Measurements from ENCODE around the gene PARD3B. TPM values are rescaled to one million over a fixed set of nuclear protein-coding genes. Genes with fewer than 3 reads are reported as not detected.
A peak's percentile ranks its signal among the peaks of the same experiment; 100 is the strongest.

The PARD3B gene
- polyA plus RNA-seq, 1 donor: 14.0 TPM

- DNase-seq: no peak
- no peaks in the 10 kb centered on the region for H3K4me1 ChIP-seq (ENCODE audit: control insufficient read depth, insufficient read depth, low read length)
- H3K4me3 ChIP-seq (ENCODE audit: low read length): no peak overlapping the region
- H3K36me3 ChIP-seq (ENCODE audit: control insufficient read depth, insufficient read depth, low read length): no peaks in the 10 kb centered on the region
- H3K9me3 ChIP-seq (ENCODE audit: control insufficient read depth, low read depth, low read length): no peaks in the 10 kb centered on the region
- WGBS (ENCODE audit: insufficient coverage, low lambda C conversion rate): no CpG with 5 or more reads among the region's 2 CpGs
- no peak overlapping the region for H3K27ac ChIP-seq (ENCODE audit: low read length)
- H3K27me3 ChIP-seq (ENCODE audit: control insufficient read depth, insufficient read depth, low read length): no peaks in the 10 kb centered on the region
Observed at GRCh38 chr2:204625135-204625534, 79.9 kb downstream of the PARD3B start.

GRCh38 chr2:204628926-204629712 lies 83.8 kb downstream of the PARD3B start:
- Histone ChIP-seq H3K4me1 (ENCODE audit: control insufficient read depth, insufficient read depth, low read length) (no peaks in the 10 kb centered on the region), H3K9me3 (ENCODE audit: control insufficient read depth, low read depth, low read length) (no peaks in the 10 kb centered on the region), H3K27me3 (ENCODE audit: control insufficient read depth, insufficient read depth, low read length) (no peaks in the 10 kb centered on the region), H3K4me3 (ENCODE audit: low read length) (no peak overlapping the region), H3K36me3 (ENCODE audit: control insufficient read depth, insufficient read depth, low read length) (no peaks in the 10 kb centered on the region), H3K27ac (ENCODE audit: low read length) (no peak overlapping the region)
- DNase-seq: no peak
- 96% methylated on average over 4 of the region's 7 CpGs for WGBS (ENCODE audit: insufficient coverage, low lambda C conversion rate)

GRCh38 chr2:204632410-204632809 lies 87.1 kb downstream of the PARD3B start:
- DNase-seq: no peak
- no peaks in the 10 kb centered on the region for H3K9me3 ChIP-seq (ENCODE audit: control insufficient read depth, low read depth, low read length)
- H3K27ac ChIP-seq (ENCODE audit: low read length): no peak overlapping the region
- no peaks in the 10 kb centered on the region for H3K36me3 ChIP-seq (ENCODE audit: control insufficient read depth, insufficient read depth, low read length)
- no CpG with 5 or more reads among the region's 3 CpGs for WGBS (ENCODE audit: insufficient coverage, low lambda C conversion rate)
- no peak overlapping the region for H3K4me3 ChIP-seq (ENCODE audit: low read length)
- H3K27me3 ChIP-seq (ENCODE audit: control insufficient read depth, insufficient read depth, low read length): no peaks in the 10 kb centered on the region
- H3K4me1 ChIP-seq (ENCODE audit: control insufficient read depth, insufficient read depth, low read length): no peaks in the 10 kb centered on the region

GRCh38 chr2:204634564-204634963 lies 89.3 kb downstream of the PARD3B start:
- H3K4me1 ChIP-seq (ENCODE audit: control insufficient read depth, insufficient read depth, low read length): no peaks in the 10 kb centered on the region
- no peak overlapping the region for H3K27ac ChIP-seq (ENCODE audit: low read length)
- H3K4me3 ChIP-seq (ENCODE audit: low read length): no peak overlapping the region
- no peaks in the 10 kb centered on the region for H3K9me3 ChIP-seq (ENCODE audit: control insufficient read depth, low read depth, low read length)
- WGBS (ENCODE audit: insufficient coverage, low lambda C conversion rate): 97% methylated on average over 3 of the region's 3 CpGs
- no peaks in the 10 kb centered on the region for H3K36me3 ChIP-seq (ENCODE audit: control insufficient read depth, insufficient read depth, low read length)
- DNase-seq: no peak
- no peaks in the 10 kb centered on the region for H3K27me3 ChIP-seq (ENCODE audit: control insufficient read depth, insufficient read depth, low read length)

- H3K4me1 ChIP-seq (ENCODE audit: control insufficient read depth, insufficient read depth, low read length): no peaks in the 10 kb centered on the region
- WGBS (ENCODE audit: insufficient coverage, low lambda C conversion rate): 100% methylated on average over 1 of the region's 3 CpGs
- no peaks in the 10 kb centered on the region for H3K27me3 ChIP-seq (ENCODE audit: control insufficient read depth, insufficient read depth, low read length)
- no peak for DNase-seq
- no peaks in the 10 kb centered on the region for H3K36me3 ChIP-seq (ENCODE audit: control insufficient read depth, insufficient read depth, low read length)
- no peak overlapping the region for H3K27ac ChIP-seq (ENCODE audit: low read length)
- no peak overlapping the region for H3K4me3 ChIP-seq (ENCODE audit: low read length)
- no peaks in the 10 kb centered on the region for H3K9me3 ChIP-seq (ENCODE audit: control insufficient read depth, low read depth, low read length)
Observed at GRCh38 chr2:204635478-204635877, 90.2 kb downstream of the PARD3B start.

- no peak overlapping the region for H3K27ac ChIP-seq (ENCODE audit: low read length)
- H3K27me3 ChIP-seq (ENCODE audit: control insufficient read depth, insufficient read depth, low read length): no peaks in the 10 kb centered on the region
- H3K36me3 ChIP-seq (ENCODE audit: control insufficient read depth, insufficient read depth, low read length): no peaks in the 10 kb centered on the region
- H3K4me1 ChIP-seq (ENCODE audit: control insufficient read depth, insufficient read depth, low read length): no peaks in the 10 kb centered on the region
- no peaks in the 10 kb centered on the region for H3K9me3 ChIP-seq (ENCODE audit: control insufficient read depth, low read depth, low read length)
- peak in 1 of 2 donors; percentile 31 for DNase-seq
- 59% methylated on average over 3 of the region's 4 CpGs for WGBS (ENCODE audit: insufficient coverage, low lambda C conversion rate)
- H3K4me3 ChIP-seq (ENCODE audit: low read length): no peak overlapping the region
Observed at GRCh38 chr2:204638471-204639194, 93.4 kb downstream of the PARD3B start.

GRCh38 chr2:204643326-204643725 lies 98.1 kb downstream of the PARD3B start:
- Histone ChIP-seq H3K4me1 (ENCODE audit: control insufficient read depth, insufficient read depth, low read length) (no peaks in the 10 kb centered on the region), H3K9me3 (ENCODE audit: control insufficient read depth, low read depth, low read length) (no peaks in the 10 kb centered on the region), H3K36me3 (ENCODE audit: control insufficient read depth, insufficient read depth, low read length) (no peaks in the 10 kb centered on the region), H3K27ac (ENCODE audit: low read length) (no peak overlapping the region), H3K4me3 (ENCODE audit: low read length) (no peak overlapping the region), H3K27me3 (ENCODE audit: control insufficient read depth, insufficient read depth, low read length) (no peaks in the 10 kb centered on the region)
- DNase-seq: no peak
- no CpG with 5 or more reads among the region's 4 CpGs for WGBS (ENCODE audit: insufficient coverage, low lambda C conversion rate)

- Histone ChIP-seq H3K27ac (ENCODE audit: low read length) (no peak overlapping the region), H3K9me3 (ENCODE audit: control insufficient read depth, low read depth, low read length) (no peaks in the 10 kb centered on the region), H3K4me3 (ENCODE audit: low read length) (no peak overlapping the region), H3K4me1 (ENCODE audit: control insufficient read depth, insufficient read depth, low read length) (no peaks in the 10 kb centered on the region), H3K36me3 (ENCODE audit: control insufficient read depth, insufficient read depth, low read length) (no peaks in the 10 kb centered on the region), H3K27me3 (ENCODE audit: control insufficient read depth, insufficient read depth, low read length) (no peaks in the 10 kb centered on the region)
- WGBS (ENCODE audit: insufficient coverage, low lambda C conversion rate): no CpG with 5 or more reads among the region's 1 CpG
- no peak for DNase-seq
Observed at GRCh38 chr2:204645018-204645773, 99.9 kb downstream of the PARD3B start.

- no peaks in the 10 kb centered on the region for H3K36me3 ChIP-seq (ENCODE audit: control insufficient read depth, insufficient read depth, low read length)
- H3K9me3 ChIP-seq (ENCODE audit: control insufficient read depth, low read depth, low read length): peaks cover 6% of the 10 kb centered on the region
- no peak for DNase-seq
- no peak overlapping the region for H3K4me3 ChIP-seq (ENCODE audit: low read length)
- no peak overlapping the region for H3K27ac ChIP-seq (ENCODE audit: low read length)
- no peaks in the 10 kb centered on the region for H3K27me3 ChIP-seq (ENCODE audit: control insufficient read depth, insufficient read depth, low read length)
- H3K4me1 ChIP-seq (ENCODE audit: control insufficient read depth, insufficient read depth, low read length): no peaks in the 10 kb centered on the region
Observed at GRCh38 chr2:204647626-204648025, 102.4 kb downstream of the PARD3B start.

- no peak for DNase-seq
- Histone ChIP-seq H3K9me3 (ENCODE audit: control insufficient read depth, low read depth, low read length) (peaks cover 6% of the 10 kb centered on the region), H3K4me1 (ENCODE audit: control insufficient read depth, insufficient read depth, low read length) (no peaks in the 10 kb centered on the region), H3K27me3 (ENCODE audit: control insufficient read depth, insufficient read depth, low read length) (no peaks in the 10 kb centered on the region), H3K4me3 (ENCODE audit: low read length) (no peak overlapping the region), H3K27ac (ENCODE audit: low read length) (no peak overlapping the region), H3K36me3 (ENCODE audit: control insufficient read depth, insufficient read depth, low read length) (no peaks in the 10 kb centered on the region)
Observed at GRCh38 chr2:204650611-204651010, 105.3 kb downstream of the PARD3B start.

All from large intestine (tissue), 3 donors.